ENCODE results near the gene SGPP2. TPM values are rescaled to one million over a fixed set of nuclear protein-coding genes. Genes with fewer than 3 reads are reported as not detected.

The SGPP2 gene
- polyA plus RNA-seq, 3 donors: not detected

GRCh38 chr2:222504191-222504590 is 79.8 kb downstream of the SGPP2 start:
- H4K20me1 ChIP-seq (ENCODE audit: insufficient read depth, low read length): no peaks in the 10 kb centered on the region
- no peaks in the 10 kb centered on the region for H3K4me1 ChIP-seq (ENCODE audit: control insufficient read depth in 1 of 2, insufficient read depth in 2 of 2, low read length in 2 of 2)
- H3K27me3 ChIP-seq (ENCODE audit: control insufficient read depth in 2 of 2, insufficient read depth in 2 of 2, low read length in 2 of 2): no peaks in the 10 kb centered on the region
- no peak overlapping the region for H3K4me3 ChIP-seq (replicated peaks in 1 of 3; ENCODE audit: low read depth in 2 of 3, low read length in 3 of 3)
- H3K36me3 ChIP-seq (replicated peaks in 1 of 2; ENCODE audit: control insufficient read depth in 1 of 2, insufficient read depth in 2 of 2, low read length in 2 of 2): no peaks in the 10 kb centered on the region
- Mint-ChIP-seq H3K4me3 (no peak overlapping the region), H3K36me3 (no peaks in the 10 kb centered on the region), H3K27me3 (ENCODE audit: low read depth in 3 of 3) (peaks cover 0 to 3% (median 0%) of the 10 kb centered on the region in 3 donors), H3K9me3 (peaks cover 0 to 2% (median 0%) of the 10 kb centered on the region in 7 donors), H3K4me1 (peaks cover 7% of the 10 kb centered on the region), H3K27ac (no peak overlapping the region)
- no peak for TF ChIP-seq CTCF (IDR thresholded peaks at IDR 0.05)
- DNase-seq: no peak
- H3K9me3 ChIP-seq (replicated peaks in 1 of 2; ENCODE audit: control insufficient read depth in 1 of 2, insufficient read depth in 1 of 2, low read length in 2 of 2): no peaks in the 10 kb centered on the region
- H3K9ac ChIP-seq (ENCODE audit: insufficient read depth, low read length, poor library complexity, severe bottlenecking): no peak overlapping the region
- no peak overlapping the region for H3K4me2 ChIP-seq (replicated peaks; ENCODE audit: extremely low read depth, low read length, poor library complexity, severe bottlenecking)
- H3K79me2 ChIP-seq (ENCODE audit: insufficient read depth, low read length): no peaks in the 10 kb centered on the region
- H2AFZ ChIP-seq (ENCODE audit: insufficient read depth, low read depth, low read length, poor library complexity, severe bottlenecking): no peak overlapping the region
- H3K27ac ChIP-seq (ENCODE audit: low read depth in 1 of 2, low read length in 2 of 2): no peak overlapping the region
- intact Hi-C loops (cut with micrococcal nuclease): no loop called here
- WGBS (ENCODE audit: insufficient coverage): 77% methylated on average over 7 of the region's 8 CpGs

GRCh38 chr2:222504719-222505118 is 80.4 kb downstream of the SGPP2 start:
- Mint-ChIP-seq H3K27ac (no peak overlapping the region), H3K4me1 (peaks cover 7% of the 10 kb centered on the region), H3K4me3 (peak overlapping the region in 1 of 2 donors; percentile 2), H3K36me3 (no peaks in the 10 kb centered on the region), H3K27me3 (ENCODE audit: low read depth in 3 of 3) (peaks cover 0 to 3% (median 0%) of the 10 kb centered on the region in 3 donors), H3K9me3 (peaks cover 0 to 2% (median 0%) of the 10 kb centered on the region in 7 donors)
- TF ChIP-seq CTCF (IDR thresholded peaks at IDR 0.05): no peak
- H3K4me3 ChIP-seq (replicated peaks in 1 of 3; ENCODE audit: low read depth in 2 of 3, low read length in 3 of 3): no peak overlapping the region
- no peaks in the 10 kb centered on the region for H3K79me2 ChIP-seq (ENCODE audit: insufficient read depth, low read length)
- intact Hi-C loops (cut with micrococcal nuclease): no loop called here
- no peak overlapping the region for H3K9ac ChIP-seq (ENCODE audit: insufficient read depth, low read length, poor library complexity, severe bottlenecking)
- H3K4me1 ChIP-seq (ENCODE audit: control insufficient read depth in 1 of 2, insufficient read depth in 2 of 2, low read length in 2 of 2): no peaks in the 10 kb centered on the region
- H3K27ac ChIP-seq (ENCODE audit: low read depth in 1 of 2, low read length in 2 of 2): no peak overlapping the region
- DNase-seq: no peak
- H3K36me3 ChIP-seq (replicated peaks in 1 of 2; ENCODE audit: control insufficient read depth in 1 of 2, insufficient read depth in 2 of 2, low read length in 2 of 2): no peaks in the 10 kb centered on the region
- H3K9me3 ChIP-seq (replicated peaks in 1 of 2; ENCODE audit: control insufficient read depth in 1 of 2, insufficient read depth in 1 of 2, low read length in 2 of 2): no peaks in the 10 kb centered on the region
- H3K4me2 ChIP-seq (replicated peaks; ENCODE audit: extremely low read depth, low read length, poor library complexity, severe bottlenecking): no peak overlapping the region
- H4K20me1 ChIP-seq (ENCODE audit: insufficient read depth, low read length): no peaks in the 10 kb centered on the region
- 50% methylated on average over 2 of the region's 2 CpGs for WGBS (ENCODE audit: insufficient coverage)
- H3K27me3 ChIP-seq (ENCODE audit: control insufficient read depth in 2 of 2, insufficient read depth in 2 of 2, low read length in 2 of 2): no peaks in the 10 kb centered on the region
- H2AFZ ChIP-seq (ENCODE audit: insufficient read depth, low read depth, low read length, poor library complexity, severe bottlenecking): peak overlapping the region; percentile 36
